GM12891 (cell line): ENCODE data around the gene PRKAB1.

ENCODE experiments used
- DNase-seq: peaks from one replicate; pipeline ENCODE4 v3.0.0; 2011; ENCODE audit warnings: low spot score; ENCODE audit not compliant: insufficient read length
- FAIRE-seq: peaks from 2 replicates; lab custom pipeline; 2011; peaks lifted over from hg19 to GRCh38; lab: Jason Lieb, UNC
- PAX5 ChIP-seq: IDR thresholded peaks from 2 replicates; pipeline ENCODE4 v1.6.1; 2011; ENCODE audit warnings: low read length, moderate library complexity, mild to moderate bottlenecking; ENCODE audit not compliant: insufficient read depth, severe bottlenecking
- POLR2A ChIP-seq: IDR thresholded peaks from 2 replicates; pipeline ENCODE4 v1.6.1; 2011; ENCODE audit warnings: low read depth, low read length, control low read depth
- POLR2AphosphoS5 ChIP-seq: IDR thresholded peaks from 2 replicates; pipeline ENCODE4 v1.6.1; 2011; ENCODE audit warnings: low read depth, low read length, control low read depth
- POU2F2 ChIP-seq: IDR thresholded peaks from 2 replicates; pipeline ENCODE4 v1.6.1; 2011; ENCODE audit warnings: low read depth, mild to moderate bottlenecking, control low read depth, low read length, moderate library complexity
- SPI1 ChIP-seq: IDR thresholded peaks from 2 replicates; pipeline ENCODE4 v1.6.1; 2011; ENCODE audit warnings: low read depth, low read length, control low read depth
- TAF1 ChIP-seq: IDR thresholded peaks from 2 replicates; pipeline ENCODE4 v1.6.1; 2011; ENCODE audit warnings: low read depth, low read length, control low read depth

The PRKAB1 gene

GRCh38 chr12:119727600-119728443 is 59.9 kb downstream of the PRKAB1 start:
- TF ChIP-seq PAX5: no peak
- no peak for TF ChIP-seq POLR2AphosphoS5
- TF ChIP-seq TAF1: no peak
- TF ChIP-seq POU2F2: no peak
- no peak for TF ChIP-seq SPI1
- TF ChIP-seq POLR2A: no peak
- DNase-seq (no peak), FAIRE-seq (peak; percentile 20)

GRCh38 chr12:119728444-119728745 is 60.5 kb downstream of the PRKAB1 start:
- DNase-seq (no peak), FAIRE-seq (no peak)
- TF ChIP-seq POLR2A (no peak), SPI1 (no peak), PAX5 (no peak), TAF1 (no peak), POLR2AphosphoS5 (no peak), POU2F2 (no peak)

DNA sequence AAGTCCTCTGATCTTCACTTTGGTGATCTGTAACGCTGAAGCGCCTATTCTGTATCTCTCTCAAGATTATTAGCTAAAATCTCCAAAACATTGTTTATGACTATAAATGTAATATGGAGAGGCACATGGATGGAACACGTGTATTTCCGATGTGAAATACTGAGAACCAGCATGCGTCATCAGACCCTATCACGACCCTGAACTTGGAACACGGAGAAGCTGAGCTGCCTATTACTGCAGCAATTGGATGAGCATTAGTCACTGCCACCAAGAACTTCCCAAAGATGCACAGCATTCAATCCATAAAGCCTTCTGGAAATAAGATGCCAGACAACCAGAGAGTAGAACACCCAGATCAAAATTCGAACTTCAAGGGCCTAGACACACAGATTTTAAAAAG is 61.9 kb downstream of the PRKAB1 start:
- no peak for DNase-seq
- TF ChIP-seq POU2F2: no peak
- TF ChIP-seq SPI1: no peak
- no peak for TF ChIP-seq POLR2AphosphoS5
- no peak for TF ChIP-seq POLR2A
- no peak for TF ChIP-seq PAX5
- no peak for TF ChIP-seq TAF1
- FAIRE-seq: no peak

- TF ChIP-seq PAX5 (no peak), POLR2AphosphoS5 (no peak), SPI1 (no peak), TAF1 (no peak), POLR2A (no peak), POU2F2 (no peak)
- no peak for DNase-seq
These were observed 62.4 kb downstream of the PRKAB1 start for GRCh38 chr12:119730381-119730780.

More at GRCh38 chr12:119730381-119730780, 62.4 kb downstream of the PRKAB1 start:
- FAIRE-seq: no peak
